Liver (tissue), 9 donors: ENCODE results near the gene BAZ2B. TPM values are rescaled to one million over a fixed set of nuclear protein-coding genes. Genes with fewer than 3 reads are reported as not detected.

Experiments used
- DNase-seq: peaks from one replicate; pipeline ENCODE4 v3.0.0-alpha.2; 2017; ENCODE audit warnings: low spot score
- H3K27ac ChIP-seq, 2 donors: one replicate each; pipeline ENCODE4 v1.7.0; 2013; ENCODE audit warnings: inconsistent platforms in 2 of 2, low read length in 2 of 2, control low read depth in 1 of 2, low read depth in 1 of 2, mild to moderate bottlenecking in 1 of 2
- H3K27me3 ChIP-seq, 4 donors: one replicate each; pipeline versions ENCODE4 v1.6.1 to v1.7.0; 2013; ENCODE audit warnings: low read length in 3 of 4, inconsistent platforms in 1 of 4, mild to moderate bottlenecking in 1 of 4, moderate library complexity in 1 of 4; ENCODE audit not compliant: control insufficient read depth in 4 of 4, insufficient read depth in 4 of 4
- H3K36me3 ChIP-seq, 4 donors: one replicate each; pipeline versions ENCODE4 v1.6.1 to v1.7.0; 2013; ENCODE audit warnings: low read length in 3 of 4, mild to moderate bottlenecking in 3 of 4, low read depth in 1 of 4, moderate library complexity in 1 of 4; ENCODE audit not compliant: control insufficient read depth in 4 of 4, insufficient read depth in 3 of 4
- H3K4me1 ChIP-seq, 4 donors: one replicate each; pipeline versions ENCODE4 v1.6.1 to v1.7.0; 2013; ENCODE audit warnings: low read length in 3 of 4, mild to moderate bottlenecking in 3 of 4, moderate library complexity in 1 of 4; ENCODE audit not compliant: control insufficient read depth in 4 of 4, insufficient read depth in 4 of 4
- H3K4me3 ChIP-seq, 3 donors: one replicate each; pipeline versions ENCODE4 v1.6.1 to v1.7.0; 2013; ENCODE audit warnings: low read length in 3 of 3, control low read depth in 1 of 3, low read depth in 1 of 3, mild to moderate bottlenecking in 1 of 3
- H3K9ac ChIP-seq, 2 donors: one replicate each; pipeline ENCODE4 v1.7.0; 2013; ENCODE audit warnings: low read length in 2 of 2, mild to moderate bottlenecking in 2 of 2, moderate library complexity in 2 of 2, control low read depth in 1 of 2, low read depth in 1 of 2
- H3K9me3 ChIP-seq, 4 donors: one replicate each; pipeline versions ENCODE4 v1.6.1 to v1.7.0; 2013; ENCODE audit warnings: low read length in 3 of 4; ENCODE audit not compliant: control insufficient read depth in 4 of 4
- ATF3 ChIP-seq: IDR thresholded peaks from 2 replicates; pipeline ENCODE4 v1.6.1; 2016; ENCODE audit warnings: antibody characterized with exemption
- CTCF ChIP-seq: fragments of 150-350 bp; IDR thresholded peaks from 2 replicates; pipeline ENCODE4 v1.5.1; 2017; ENCODE audit warnings: improper control_type of control experiment, low read depth, low read length; ENCODE audit not compliant: missing input control
- EGR1 ChIP-seq, 2 donors: IDR thresholded peaks; 2 replicates each; pipeline ENCODE4 v1.6.1; 2016 to 2018; ENCODE audit warnings: antibody characterized with exemption in 2 of 2, low read depth in 2 of 2
- FOXA1 ChIP-seq: IDR thresholded peaks from 2 replicates; pipeline ENCODE4 v1.6.1; 2016; ENCODE audit warnings: antibody characterized with exemption
- FOXA2 ChIP-seq: IDR thresholded peaks from 2 replicates; pipeline ENCODE4 v1.6.1; 2016; ENCODE audit warnings: antibody characterized with exemption
- GABPA ChIP-seq, 2 donors: IDR thresholded peaks in 1 of 2; conservative IDR thresholded peaks in 1 of 2; 2 replicates each; pipeline ENCODE4 v1.6.1; 2016; ENCODE audit warnings: antibody characterized with exemption in 2 of 2, mild to moderate bottlenecking in 1 of 2, moderate library complexity in 1 of 2
- HNF4A ChIP-seq, 2 donors: conservative IDR thresholded peaks; 2 replicates each; pipeline ENCODE4 v1.6.1; 2016; ENCODE audit warnings: antibody characterized with exemption in 2 of 2, mild to moderate bottlenecking in 2 of 2
- HNF4G ChIP-seq: IDR thresholded peaks from 2 replicates; pipeline ENCODE4 v1.6.1; 2016; ENCODE audit warnings: antibody characterized with exemption
- JUND ChIP-seq, 2 donors: IDR thresholded peaks; 2 replicates each; pipeline ENCODE4 v1.6.1; 2016; ENCODE audit warnings: antibody characterized with exemption in 2 of 2
- MAX ChIP-seq: IDR thresholded peaks from 2 replicates; pipeline ENCODE4 v1.6.1; 2016; ENCODE audit warnings: antibody characterized with exemption
- NR2F2 ChIP-seq: IDR thresholded peaks from 2 replicates; pipeline ENCODE4 v1.6.1; 2016; ENCODE audit warnings: antibody characterized with exemption
- RAD21 ChIP-seq, 2 donors: IDR thresholded peaks; 2 replicates each; pipeline ENCODE4 v1.6.1; 2016; ENCODE audit warnings: antibody characterized with exemption in 2 of 2, mild to moderate bottlenecking in 2 of 2
- REST ChIP-seq: IDR thresholded peaks from 2 replicates; pipeline ENCODE4 v1.6.1; 2016; ENCODE audit warnings: antibody characterized with exemption, mild to moderate bottlenecking
- RXRA ChIP-seq, 2 donors: IDR thresholded peaks; 2 replicates each; pipeline ENCODE4 v1.6.1; 2017 to 2018; ENCODE audit warnings: antibody characterized with exemption in 2 of 2, mild to moderate bottlenecking in 1 of 2
- SP1 ChIP-seq: IDR thresholded peaks from 2 replicates; pipeline ENCODE4 v1.6.1; 2018; ENCODE audit warnings: antibody characterized with exemption, mild to moderate bottlenecking
- TAF1 ChIP-seq: conservative IDR thresholded peaks from 2 replicates; pipeline ENCODE4 v1.6.1; 2016; ENCODE audit warnings: antibody characterized with exemption, mild to moderate bottlenecking
- YY1 ChIP-seq: IDR thresholded peaks from 2 replicates; pipeline ENCODE4 v1.6.1; 2016; ENCODE audit warnings: antibody characterized with exemption, mild to moderate bottlenecking
- ZBTB33 ChIP-seq: IDR thresholded peaks from 2 replicates; pipeline ENCODE4 v1.6.1; 2016; ENCODE audit warnings: antibody characterized with exemption
- WGBS: extraction: QIAGEN DNeasy Blood & Tissue Kit; methylation state at CpG from one replicate; pipeline ENCODE4 v1.1.7; 2013; 5-methylcytosine and 5-hydroxymethylcytosine counted together
- polyA plus RNA-seq, 2 donors: library from polyadenylated mRNA; stranded (reverse) in 1 of 2; unstranded in 1 of 2; fragments of 200-250 nt in 1 of 2; fragments of >200 nt in 1 of 2; fragmentation: Nextera tagmentation in 1 of 2; extraction: Ambion mirVana in 1 of 2; gene quantifications; one replicate each; pipeline versions ENCODE4 v1.2.1 to v1.2.3, GENCODE V29; 2013 to 2015
- total RNA-seq, 2 donors: library from RNA; depleted of rRNA; stranded (reverse); fragments of >200 nt; gene quantifications; one replicate each; pipeline ENCODE4 v1.2.3, GENCODE V29; 2014
- donor health status: healthy.
- donor health status: healthy.
- donor health status: healthy.
- donor health status: healthy.
- donor health status: healthy.

The BAZ2B gene
- total and polyA plus RNA-seq, 4 donors: 6.7 to 61.0 (median 24.9) TPM

GRCh38 chr2:159356053-159356554, 260.2 kb downstream of the BAZ2B start:
- TF ChIP-seq HNF4G: no peak
- TF ChIP-seq ATF3: no peak
- TF ChIP-seq CTCF: no peak
- TF ChIP-seq REST: no peak
- no peak for TF ChIP-seq MAX
- TF ChIP-seq YY1: no peak
- no peak for TF ChIP-seq GABPA (IDR thresholded peaks at IDR 0.05 in 1 of 2, conservative IDR thresholded peaks at IDR 0.05 in 1 of 2)
- TF ChIP-seq NR2F2: no peak
- no peak for TF ChIP-seq ZBTB33
- no peak for TF ChIP-seq EGR1 (IDR thresholded peaks at IDR 0.05; ENCODE audit: low read depth in 2 of 2)
- no peak for TF ChIP-seq JUND (IDR thresholded peaks at IDR 0.05)
- no peak for TF ChIP-seq HNF4A (conservative IDR thresholded peaks at IDR 0.05)
- TF ChIP-seq TAF1: no peak
- TF ChIP-seq RXRA (IDR thresholded peaks at IDR 0.05): no peak
- no peak for TF ChIP-seq FOXA1
- no peak for TF ChIP-seq RAD21 (IDR thresholded peaks at IDR 0.05)
- TF ChIP-seq FOXA2: no peak
- no peak for TF ChIP-seq SP1
- H3K4me1 ChIP-seq: no peaks in the 10 kb centered on the region
- no peak overlapping the region for H3K27ac ChIP-seq
- peaks cover 5 to 17% (median 7%) of the 10 kb centered on the region in 4 donors for H3K36me3 ChIP-seq
- H3K9me3 ChIP-seq: no peaks in the 10 kb centered on the region
- WGBS: 92% methylated on average over 8 of the region's 8 CpGs
- no peak for DNase-seq
- no peaks in the 10 kb centered on the region for H3K27me3 ChIP-seq
- no peak overlapping the region for H3K4me3 ChIP-seq
- H3K9ac ChIP-seq: no peak overlapping the region
